Mammary epithelial cell (primary cell): ENCODE data around the gene TBC1D23.

Source experiments
- CTCF ChIP-seq, 2 donors: IDR thresholded peaks in 1 of 2; conservative IDR thresholded peaks in 1 of 2; 2 replicates each; pipeline ENCODE4 v1.5.1; 2011 to 2012; ENCODE audit warnings: inconsistent platforms in 2 of 2, low read length in 2 of 2, mild to moderate bottlenecking in 2 of 2, control low read depth in 1 of 2, low read depth in 1 of 2; ENCODE audit not compliant: insufficient read depth in 1 of 2; ENCODE audit errors: extremely low read depth in 1 of 2
- EZH2 ChIP-seq: IDR thresholded peaks from 2 replicates; pipeline ENCODE4 v1.6.1; 2012; ENCODE audit warnings: low read length, inconsistent platforms, borderline replicate concordance

- TF ChIP-seq CTCF (conservative IDR thresholded peaks at IDR 0.05 in 1 of 2, IDR thresholded peaks at IDR 0.05 in 1 of 2; ENCODE audit: extremely low read depth in 1 of 2, insufficient read depth in 1 of 2, low read depth in 1 of 2, low read length in 2 of 2) (peak; percentile 55 to 77), EZH2 (no peak)
Measured at GRCh38 chr3:100254168-100254777, 6.5 kb upstream of the TBC1D23 start.
